OCI-LY1 (cell line): Measurements from ENCODE around the gene AIP.

ENCODE experiments used
- EZH2 ChIP-seq: fragments of 200-600 bp; sonication (generic), shearing (Covaris generic); IDR thresholded peaks from 2 replicates; pipeline ENCODE4 v1.8.0; 2017; ENCODE audit warnings: borderline replicate concordance, mixed run types, mild to moderate bottlenecking, antibody characterized with exemption, low read length, moderate library complexity, mixed read lengths
- TF ChIP-seq, protein P1 (sequence below): fragments of 200-600 bp; sonication (generic), shearing (Covaris generic); IDR thresholded peaks from 2 replicates; pipeline ENCODE4 v1.5.1; 2017; ENCODE audit warnings: mild to moderate bottlenecking, antibody characterized with exemption, low read length, moderate library complexity, mixed read lengths

DNA sequence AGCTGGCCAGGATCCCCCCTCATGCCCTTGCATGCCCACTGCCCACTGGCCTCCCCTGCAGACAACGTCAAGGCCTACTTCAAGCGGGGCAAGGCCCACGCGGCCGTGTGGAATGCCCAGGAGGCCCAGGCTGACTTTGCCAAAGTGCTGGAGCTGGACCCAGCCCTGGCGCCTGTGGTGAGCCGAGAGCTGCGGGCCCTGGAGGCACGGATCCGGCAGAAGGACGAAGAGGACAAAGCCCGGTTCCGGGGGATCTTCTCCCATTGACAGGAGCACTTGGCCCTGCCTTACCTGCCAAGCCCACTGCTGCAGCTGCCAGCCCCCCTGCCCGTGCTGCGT, 7.9 kb downstream of the AIP start:
- TF ChIP-seq, protein P1, sequence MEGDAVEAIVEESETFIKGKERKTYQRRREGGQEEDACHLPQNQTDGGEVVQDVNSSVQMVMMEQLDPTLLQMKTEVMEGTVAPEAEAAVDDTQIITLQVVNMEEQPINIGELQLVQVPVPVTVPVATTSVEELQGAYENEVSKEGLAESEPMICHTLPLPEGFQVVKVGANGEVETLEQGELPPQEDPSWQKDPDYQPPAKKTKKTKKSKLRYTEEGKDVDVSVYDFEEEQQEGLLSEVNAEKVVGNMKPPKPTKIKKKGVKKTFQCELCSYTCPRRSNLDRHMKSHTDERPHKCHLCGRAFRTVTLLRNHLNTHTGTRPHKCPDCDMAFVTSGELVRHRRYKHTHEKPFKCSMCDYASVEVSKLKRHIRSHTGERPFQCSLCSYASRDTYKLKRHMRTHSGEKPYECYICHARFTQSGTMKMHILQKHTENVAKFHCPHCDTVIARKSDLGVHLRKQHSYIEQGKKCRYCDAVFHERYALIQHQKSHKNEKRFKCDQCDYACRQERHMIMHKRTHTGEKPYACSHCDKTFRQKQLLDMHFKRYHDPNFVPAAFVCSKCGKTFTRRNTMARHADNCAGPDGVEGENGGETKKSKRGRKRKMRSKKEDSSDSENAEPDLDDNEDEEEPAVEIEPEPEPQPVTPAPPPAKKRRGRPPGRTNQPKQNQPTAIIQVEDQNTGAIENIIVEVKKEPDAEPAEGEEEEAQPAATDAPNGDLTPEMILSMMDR = no peak
- TF ChIP-seq EZH2 = no peak
